ENCODE results near the gene CACFD1.

GRCh38 chr9:133474853-133475252 lies 15.1 kb downstream of the CACFD1 start:
- TF ChIP-seq CTCF (IDR thresholded peaks at IDR 0.05) (no peak), POLR2A (IDR thresholded peaks at IDR 0.05) (no peak), POLR2AphosphoS5 (IDR thresholded peaks at IDR 0.05; ENCODE audit: insufficient read depth in 1 of 2, low read depth in 1 of 2) (no peak)

All from vagina (tissue), 2 donors.